ENCODE data around the gene LITAF. TPM values are rescaled to one million over a fixed set of nuclear protein-coding genes. Genes with fewer than 3 reads are reported as not detected.

Gene LITAF
- total RNA-seq: 10 to 100 TPM; 99.2 to 99.5 TPM

GRCh38 chr16:11586856-11587642, at the start of gene LITAF:
LITAF (minus strand) TSS chr16:11586919; CDS start chr16:11556730, 30,189 bp downstream.

Other genes with a start within 250 kb of the LITAF start
- 10 to 100 TPM in 1 of 2 donors, 1 to 10 TPM in 1; 3.1 to 21.3 TPM for gene RMI2, start 241.5 kb downstream of the LITAF start, total RNA-seq
- gene SNN, start 81.5 kb upstream of the LITAF start, total RNA-seq: 10 to 100 TPM; 26.0 to 37.5 TPM
- gene TXNDC11, start 155.9 kb upstream of the LITAF start, total RNA-seq: 10 to 100 TPM; 27.9 to 32.0 TPM
- gene ZC3H7A, start 210.3 kb upstream of the LITAF start, total RNA-seq: 10 to 100 TPM; 22.0 to 39.0 TPM